ENCODE measurements around the gene GNPDA2.
A peak's percentile ranks its signal among the peaks of the same experiment; 100 is the strongest.
"Not testable (repeated sequence)": the region's sequence is repeated elsewhere in the genome, so short reads cannot be mapped to it uniquely, and the experiment has no call there.

GNPDA2 gene

DNA sequence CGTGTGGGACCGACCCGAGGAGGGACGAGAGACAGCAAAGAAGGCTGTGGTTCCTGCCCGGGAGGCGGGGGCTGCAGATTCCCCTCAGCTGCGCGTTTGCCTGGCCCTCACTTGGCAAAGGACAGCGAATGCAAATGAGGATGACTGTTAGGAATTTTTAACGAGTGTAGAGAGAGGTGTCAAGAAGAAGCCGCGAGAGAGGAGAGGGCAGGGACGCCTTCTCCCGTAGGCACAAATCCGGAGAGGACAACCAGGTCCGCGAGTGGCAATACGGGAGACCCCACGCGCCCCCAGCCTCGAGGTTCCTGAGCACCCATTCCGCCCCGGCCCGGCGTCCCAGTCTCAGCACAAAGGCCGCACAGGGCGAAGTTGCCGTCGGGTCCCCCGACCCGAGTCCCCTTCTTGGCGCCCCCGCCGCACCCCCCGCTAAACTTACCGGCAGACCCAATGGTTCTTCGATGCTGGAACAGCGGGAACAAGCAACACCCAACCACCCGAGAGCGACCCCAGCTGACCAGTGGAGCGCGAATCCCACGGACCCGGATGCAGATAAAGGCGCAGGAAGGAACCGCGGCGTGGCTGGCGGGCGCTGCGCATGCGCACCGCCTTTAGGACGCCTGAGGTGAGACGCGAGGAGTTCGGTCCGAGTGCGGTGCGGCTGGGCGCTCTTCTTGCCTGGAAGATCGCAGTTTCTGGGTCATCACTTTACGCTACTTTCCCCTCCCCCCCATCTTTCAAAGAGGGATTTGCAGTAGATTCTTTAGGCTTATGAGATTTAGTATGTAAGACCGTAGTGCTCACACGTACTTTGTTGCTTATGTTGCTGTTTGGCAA lies at the start of gene GNPDA2:
Gene GNPDA2 (minus strand): TSS at position 519 of the 834 bp plus-strand sequence. CDS start 4,349 bp downstream, outside the sequence.
- peak; percentile 87 for DNase-seq (ENCODE audit: low read depth)

DNA sequence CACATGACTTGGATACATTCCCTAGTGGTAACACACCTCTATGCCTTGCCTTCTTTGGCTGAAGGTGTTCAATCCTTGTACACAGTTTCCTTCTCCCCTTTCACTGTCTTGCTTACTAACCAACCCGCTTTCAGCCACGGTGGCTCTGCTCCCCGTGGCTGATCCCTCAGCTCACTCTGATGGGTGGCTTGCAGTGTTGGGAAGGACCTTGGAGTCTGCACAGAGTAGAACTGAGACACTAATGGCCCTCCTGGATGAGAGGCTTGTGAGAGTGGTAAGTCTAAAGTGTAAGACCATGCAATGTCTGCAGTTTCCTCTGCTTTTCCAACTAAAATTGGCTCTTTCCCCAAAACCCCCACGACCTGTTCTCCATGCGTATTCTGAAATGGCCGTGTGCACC lies 46.0 kb upstream of the GNPDA2 start:
- DNase-seq (ENCODE audit: low read depth), result no peak

DNA sequence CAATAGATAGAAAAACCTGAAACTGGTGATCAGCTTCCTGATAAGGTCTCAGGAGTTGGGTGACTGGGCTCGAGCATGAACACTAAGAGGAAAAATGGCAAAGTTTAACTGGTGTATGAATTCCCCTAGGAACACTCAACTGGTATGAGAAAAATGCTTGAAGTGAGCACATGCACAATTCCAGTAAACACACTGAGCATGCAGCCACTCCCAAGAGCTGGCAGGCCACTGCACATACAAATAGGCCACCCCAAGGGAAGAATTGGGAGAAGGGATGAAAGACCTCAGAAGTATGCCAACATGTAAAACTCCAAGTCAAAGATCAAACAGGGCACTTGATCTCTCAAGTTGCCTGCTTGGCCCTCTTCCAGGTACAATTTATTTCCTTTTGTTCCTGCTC lies 45.4 kb upstream of the GNPDA2 start:
- DNase-seq (ENCODE audit: low read depth), result no peak

DNA sequence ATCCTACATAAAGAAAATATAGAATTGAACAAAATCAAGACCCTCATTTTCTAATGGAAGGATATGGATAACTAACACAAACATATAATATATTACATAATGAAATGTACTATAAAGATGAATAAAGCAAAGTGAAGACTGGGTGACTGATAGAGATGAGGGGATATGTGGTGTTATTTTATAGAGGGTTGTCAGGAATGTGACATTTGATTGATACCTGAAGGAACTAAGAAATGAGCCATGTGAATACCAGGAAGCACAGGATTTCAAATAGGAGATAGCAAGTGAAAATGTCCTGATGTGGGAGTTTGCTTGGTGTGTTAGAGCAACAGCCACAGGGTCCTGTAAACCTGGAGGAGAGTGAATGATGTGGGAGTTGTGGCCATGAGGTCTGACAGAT lies 40.1 kb upstream of the GNPDA2 start:
- DNase-seq (ENCODE audit: low read depth), result no peak

DNA sequence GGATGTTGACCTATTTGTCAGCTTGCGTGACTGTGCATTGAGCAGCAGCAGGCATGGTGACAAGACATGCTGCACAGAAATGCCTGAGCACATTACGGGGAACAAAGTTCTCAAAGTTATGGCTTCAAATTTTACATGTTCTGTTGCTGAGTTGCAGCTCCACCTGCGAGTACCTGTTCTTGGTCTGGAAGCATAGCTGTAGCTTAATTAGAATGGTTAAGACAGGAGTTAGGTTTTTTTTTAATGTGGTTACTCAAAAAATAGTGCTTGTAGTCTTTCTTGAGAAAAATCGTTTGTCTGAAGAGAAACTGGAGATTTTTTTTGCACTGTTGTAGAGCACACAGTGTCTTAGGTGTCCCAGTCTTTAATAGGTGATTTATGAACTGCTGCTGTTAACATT lies 38.8 kb upstream of the GNPDA2 start:
- no peak for DNase-seq (ENCODE audit: low read depth)

DNA sequence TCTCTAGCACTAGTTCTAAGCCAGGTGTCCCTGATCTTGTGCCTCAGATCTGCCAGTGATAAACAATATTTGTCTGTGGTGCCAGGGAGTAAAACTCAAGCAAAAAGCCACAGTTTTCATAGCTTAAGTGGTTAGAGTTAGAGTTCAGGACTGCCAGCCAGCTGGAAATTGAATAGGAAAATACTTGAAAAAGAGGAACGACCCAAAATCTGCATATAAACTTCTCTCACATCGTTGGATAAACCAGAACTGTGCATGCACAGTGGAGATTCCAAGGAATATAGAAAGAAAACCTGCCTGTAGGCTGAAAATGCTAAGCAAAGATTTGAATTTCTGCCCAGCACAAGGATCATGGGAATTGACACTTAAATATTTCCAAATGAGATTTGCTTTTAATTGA lies 35.0 kb upstream of the GNPDA2 start:
- DNase-seq (ENCODE audit: low read depth), result no peak

DNA sequence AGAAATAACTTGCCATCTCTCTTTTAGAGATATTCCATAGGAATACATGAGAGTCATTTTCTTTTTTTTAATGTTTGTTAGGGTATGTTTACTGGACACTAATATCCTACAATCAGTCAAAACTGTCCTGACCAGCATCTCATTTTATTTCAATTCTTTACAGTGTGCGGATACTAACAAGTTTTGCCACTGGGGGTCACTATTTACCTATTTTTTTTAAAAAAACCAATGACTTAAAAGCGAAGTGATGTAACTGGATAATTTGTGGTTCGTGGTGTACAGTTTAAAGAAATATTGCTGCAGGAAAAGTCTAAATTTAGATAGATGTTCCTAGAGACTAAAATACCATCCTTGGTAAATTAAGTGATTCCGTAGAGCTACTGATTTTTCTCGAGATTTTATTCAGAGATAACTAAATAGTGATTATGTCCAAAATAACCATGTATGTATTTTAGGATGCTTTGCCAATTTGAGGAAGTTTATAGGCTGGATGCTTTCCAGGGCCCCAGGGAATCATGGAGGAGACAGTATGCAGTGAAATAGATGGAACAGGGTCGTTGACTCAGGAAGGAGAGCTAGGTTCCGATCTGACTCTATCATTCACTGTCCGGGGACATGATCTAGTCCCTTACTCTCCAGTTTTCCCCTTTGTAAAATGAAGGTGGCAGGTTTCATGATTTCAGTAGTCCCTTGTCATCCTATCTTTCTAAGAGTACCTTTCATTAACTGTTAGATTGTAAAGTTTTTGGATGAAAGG lies 34.0 kb upstream of the GNPDA2 start:
- DNase-seq (ENCODE audit: low read depth), result no peak

DNA sequence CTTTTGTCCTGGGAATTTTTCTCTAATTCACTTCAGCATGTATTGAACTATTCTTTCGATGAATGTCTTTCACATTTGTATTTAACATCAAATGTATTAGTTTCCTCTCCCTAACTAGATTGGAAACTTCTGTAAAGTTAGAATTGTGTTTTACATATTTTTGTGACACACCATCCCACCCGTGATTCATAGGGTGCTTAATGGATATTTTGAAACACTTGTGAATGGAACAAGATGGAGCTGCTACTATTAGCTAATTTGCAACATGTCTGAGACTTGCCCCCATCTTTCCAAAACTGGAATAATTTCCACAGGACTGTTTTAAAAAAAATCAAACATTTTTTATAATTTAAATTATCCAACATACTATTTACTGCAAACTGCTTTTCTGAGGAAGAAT lies 30.2 kb upstream of the GNPDA2 start:
- no peak for DNase-seq (ENCODE audit: low read depth)

DNA sequence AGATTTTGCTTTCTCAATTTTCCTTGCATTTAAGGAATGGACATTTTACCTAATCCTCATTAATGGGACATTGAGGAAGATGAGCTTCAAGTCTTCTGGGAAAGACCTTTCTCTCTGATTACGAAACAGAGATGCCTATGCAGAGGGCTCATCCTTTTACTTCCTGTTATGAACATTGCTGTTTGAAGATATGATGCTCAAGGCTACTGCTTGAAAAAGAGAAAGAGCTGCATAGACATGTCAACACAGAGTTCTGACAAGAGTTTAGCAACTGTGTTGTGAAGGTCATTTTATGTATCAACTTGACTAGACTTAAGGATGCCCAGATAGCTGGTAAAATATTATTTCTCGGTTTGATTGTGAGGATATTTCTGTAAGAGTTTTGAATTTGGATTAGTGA lies 13.8 kb upstream of the GNPDA2 start:
- no peak for DNase-seq (ENCODE audit: low read depth)

DNA sequence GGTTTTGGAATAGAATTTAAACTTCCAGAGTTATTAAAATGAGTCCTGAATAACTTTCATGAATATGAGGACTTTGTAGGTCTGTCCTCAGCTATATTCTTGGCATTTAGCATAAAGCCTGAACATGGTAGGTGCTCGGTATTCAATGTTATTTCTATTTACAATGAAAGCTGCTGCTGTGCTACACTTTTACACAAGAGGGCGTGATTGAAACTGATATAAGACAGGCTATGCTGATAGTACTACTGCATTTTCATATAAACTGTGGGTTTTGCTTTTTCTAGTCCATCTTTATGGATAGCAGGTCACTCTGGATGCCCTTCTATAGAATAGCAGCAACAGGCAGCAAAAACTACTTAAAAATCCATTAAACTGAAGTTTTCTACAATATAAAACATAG lies 12.3 kb upstream of the GNPDA2 start:
- no peak for DNase-seq (ENCODE audit: low read depth)

DNA sequence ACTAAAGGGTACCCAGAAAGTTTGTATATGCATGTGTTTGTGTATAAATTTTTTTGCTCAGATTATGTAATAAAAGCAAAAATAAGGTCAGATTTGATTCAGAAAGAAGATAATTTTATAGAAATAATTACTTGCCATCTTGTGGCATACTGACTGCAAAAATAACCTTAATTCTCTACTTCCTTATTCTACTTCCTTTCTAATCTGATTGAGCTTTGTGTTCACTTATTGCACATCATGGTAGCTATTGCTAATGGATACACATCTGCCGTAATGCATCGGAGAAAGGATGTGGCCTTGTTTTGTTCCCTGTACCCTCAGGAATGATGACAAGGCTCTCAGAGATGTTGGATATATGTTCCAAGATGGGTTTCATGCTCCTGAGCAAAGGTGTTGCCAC lies 10.5 kb upstream of the GNPDA2 start:
- DNase-seq (ENCODE audit: low read depth), result no peak

DNA sequence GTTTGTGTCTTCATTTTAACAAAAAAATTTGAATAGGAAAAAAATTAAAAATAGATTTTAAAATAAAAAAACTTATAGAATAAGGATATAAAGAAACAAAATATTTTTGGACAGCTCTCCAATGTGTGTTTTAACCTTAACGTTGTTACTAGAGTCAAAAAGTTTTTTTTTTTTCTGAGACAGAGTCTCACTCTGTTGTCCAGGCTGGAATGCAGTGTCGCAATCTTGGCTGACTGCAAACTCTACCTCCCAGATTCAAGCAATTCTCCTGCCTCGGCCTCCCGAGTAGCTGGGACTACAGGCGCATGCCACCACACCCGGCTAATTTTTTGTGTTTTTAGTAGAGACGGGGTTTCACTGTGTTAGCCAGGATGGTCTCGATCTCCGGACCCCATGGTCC lies 2.3 kb upstream of the GNPDA2 start:
- DNase-seq (ENCODE audit: low read depth), result not testable (repeated sequence)

DNA sequence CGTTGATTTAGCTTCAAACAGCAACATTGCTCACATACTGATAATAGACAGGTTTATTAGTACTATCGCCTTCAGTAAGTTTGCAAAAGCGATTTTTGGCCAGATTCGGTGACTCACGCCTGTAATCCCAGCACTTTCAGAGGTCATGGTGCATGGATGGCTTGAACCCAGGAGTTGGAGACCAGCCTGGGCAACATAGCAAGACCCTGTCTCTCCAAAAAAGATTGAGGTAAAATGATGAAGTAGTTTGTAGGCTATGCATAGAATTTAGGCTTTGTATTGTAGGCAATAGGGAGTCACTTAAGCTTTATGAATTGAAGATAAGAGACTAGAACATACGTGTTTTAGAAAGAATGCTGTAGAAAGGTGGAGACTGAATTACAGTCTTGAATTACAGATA lies 1.1 kb upstream of the GNPDA2 start:
- DNase-seq (ENCODE audit: low read depth), result no peak

DNA sequence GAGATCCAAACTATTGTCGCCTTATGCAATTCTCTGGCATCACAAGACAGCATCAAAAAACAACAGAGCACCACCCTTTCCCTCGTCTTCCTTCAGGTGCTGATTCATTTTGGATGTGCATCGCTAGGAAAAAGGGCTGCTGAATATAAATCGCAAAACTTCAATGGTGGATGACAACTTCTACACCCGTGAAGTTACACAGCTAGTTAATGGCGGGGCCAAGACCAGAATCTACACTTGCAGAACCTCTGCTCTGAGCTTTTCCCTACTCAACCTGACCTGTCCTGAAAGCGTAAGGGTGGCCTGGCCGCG lies 674 bp downstream of the GNPDA2 start:
- DNase-seq (ENCODE audit: low read depth), result no peak

DNA sequence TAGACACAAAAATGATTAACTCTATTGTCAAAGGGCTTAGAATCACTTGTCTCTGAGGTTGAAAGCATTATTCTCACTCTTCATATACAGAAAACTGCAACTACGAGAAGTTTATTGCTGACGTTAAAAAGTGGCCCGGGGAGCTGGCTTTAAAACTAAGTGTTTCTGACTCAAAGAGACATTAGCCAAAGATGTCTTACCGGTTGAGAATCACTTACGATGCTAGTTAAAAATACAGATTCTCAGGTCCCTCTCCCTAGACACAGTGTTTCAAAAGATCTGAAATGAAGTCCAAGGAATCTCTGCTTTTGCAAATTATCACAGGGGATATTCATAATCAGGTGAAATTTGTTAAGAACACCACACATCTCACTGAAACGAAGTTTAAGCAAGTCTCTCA lies 1.2 kb downstream of the GNPDA2 start:
- no peak for DNase-seq (ENCODE audit: low read depth)

DNA sequence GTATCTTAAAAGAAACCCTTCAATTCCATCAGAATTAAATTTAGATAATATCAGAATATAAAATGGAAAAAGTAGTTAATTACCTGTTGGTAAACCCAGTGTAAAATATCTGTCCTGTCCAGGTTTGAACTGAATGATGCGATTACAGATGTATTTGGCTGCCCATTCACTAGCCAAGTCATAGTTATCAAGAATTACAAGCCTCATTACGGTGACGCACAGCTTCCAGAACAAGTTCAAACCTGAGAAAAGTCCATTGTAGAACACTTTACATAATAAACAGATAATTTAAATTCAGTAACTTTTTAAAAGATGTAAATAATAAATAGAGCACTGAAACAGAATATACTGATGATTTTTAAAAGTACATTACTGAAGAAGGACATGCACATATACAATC lies 4.4 kb downstream of the GNPDA2 start:
- no peak for DNase-seq (ENCODE audit: low read depth)

DNA sequence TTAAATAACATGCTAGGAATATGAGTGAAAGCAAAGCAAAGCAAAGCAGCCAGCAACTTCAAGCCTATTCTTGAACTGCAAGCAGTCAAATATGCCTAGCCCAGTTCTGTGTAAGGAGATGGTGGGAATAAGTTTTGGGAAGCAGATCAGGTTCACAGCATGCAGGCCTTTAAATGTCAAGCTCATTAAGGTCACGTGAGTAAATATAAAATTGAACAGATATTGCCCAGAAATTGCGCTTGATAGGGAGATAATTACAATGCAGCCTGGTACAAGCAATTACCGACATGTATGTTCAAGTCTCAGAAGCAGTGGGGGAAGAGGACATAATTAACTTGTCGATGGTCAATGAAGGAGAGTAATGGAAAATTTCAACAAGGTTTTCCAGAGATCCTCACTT lies 6.0 kb downstream of the GNPDA2 start:
- DNase-seq (ENCODE audit: low read depth), result no peak

DNA sequence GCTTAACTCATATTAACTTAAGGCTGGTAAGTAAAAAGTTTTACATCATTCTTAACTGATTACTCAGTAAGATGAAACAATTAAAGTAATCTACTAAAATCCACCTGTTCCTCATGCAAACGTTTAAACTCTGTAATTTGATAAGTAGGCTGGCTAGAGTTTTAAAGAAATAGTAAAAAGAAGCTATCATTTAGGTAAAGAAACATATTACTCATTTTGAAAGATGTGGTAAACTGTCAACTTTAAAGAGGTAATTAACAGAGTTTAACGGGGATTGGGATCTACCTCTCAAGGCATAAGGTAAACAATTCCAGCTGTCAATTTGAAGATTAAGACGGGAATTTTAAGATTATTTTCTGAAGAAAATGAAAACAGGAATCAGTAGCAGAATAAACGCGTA lies 9.8 kb downstream of the GNPDA2 start:
- DNase-seq (ENCODE audit: low read depth), result no peak

DNA sequence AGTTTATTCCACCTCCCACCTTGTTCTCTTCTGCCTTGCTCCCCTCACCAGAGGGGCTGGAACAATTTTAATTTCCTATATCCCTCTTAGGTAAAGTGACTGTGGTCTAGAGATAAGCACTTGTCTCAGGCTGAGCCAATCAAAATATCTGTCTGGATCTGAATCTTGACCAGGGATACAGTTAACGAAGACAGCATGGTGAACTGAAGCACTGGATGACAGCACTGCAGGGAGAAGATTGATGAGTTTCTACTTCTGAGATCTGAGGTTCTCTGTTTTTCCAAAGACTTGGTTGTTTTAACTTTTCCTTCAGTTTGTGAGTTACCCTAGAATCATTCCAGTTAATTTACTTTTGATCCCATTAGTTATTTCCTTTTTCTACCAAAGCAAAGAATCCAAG lies 13.2 kb downstream of the GNPDA2 start:
- DNase-seq (ENCODE audit: low read depth), result no peak

DNA sequence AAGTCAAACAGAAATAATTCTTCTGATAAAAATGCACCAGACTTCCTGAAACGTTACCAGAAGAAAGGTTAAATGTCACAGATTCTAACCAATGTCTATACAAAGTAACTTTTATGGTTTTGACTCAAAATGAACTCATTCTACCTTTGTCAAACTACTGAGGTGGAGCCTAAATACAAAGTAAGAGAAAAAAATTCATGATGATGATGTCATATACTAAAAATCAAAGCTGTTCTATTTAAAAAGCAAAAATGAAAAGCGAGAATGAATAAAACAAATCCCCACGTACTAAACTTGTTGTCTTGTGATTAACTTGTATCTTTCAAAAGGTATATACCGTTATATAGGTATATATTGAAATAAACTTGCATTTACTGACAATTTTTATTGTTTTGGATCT lies 21.7 kb downstream of the GNPDA2 start:
- DNase-seq (ENCODE audit: low read depth), result no peak

DNA sequence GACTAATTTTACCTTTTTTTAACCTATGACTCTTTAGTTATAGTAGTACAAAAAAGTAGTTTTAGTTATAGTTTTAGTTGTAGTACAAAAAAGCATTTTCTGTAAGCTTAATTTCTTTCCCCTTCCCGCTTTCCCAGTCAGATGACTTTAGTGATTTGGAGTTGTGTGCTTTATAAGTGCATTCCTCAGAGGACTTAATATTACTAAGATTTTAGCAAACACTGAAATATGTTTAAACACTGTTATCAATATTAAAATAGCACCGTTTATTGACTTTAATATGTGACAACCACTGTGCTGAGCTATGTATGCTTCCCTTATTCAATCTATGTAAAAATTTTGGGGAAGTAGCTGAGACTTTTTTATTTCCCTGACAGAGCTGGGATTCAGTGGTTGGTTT lies 25.3 kb downstream of the GNPDA2 start:
- DNase-seq (ENCODE audit: low read depth), result no peak

DNA sequence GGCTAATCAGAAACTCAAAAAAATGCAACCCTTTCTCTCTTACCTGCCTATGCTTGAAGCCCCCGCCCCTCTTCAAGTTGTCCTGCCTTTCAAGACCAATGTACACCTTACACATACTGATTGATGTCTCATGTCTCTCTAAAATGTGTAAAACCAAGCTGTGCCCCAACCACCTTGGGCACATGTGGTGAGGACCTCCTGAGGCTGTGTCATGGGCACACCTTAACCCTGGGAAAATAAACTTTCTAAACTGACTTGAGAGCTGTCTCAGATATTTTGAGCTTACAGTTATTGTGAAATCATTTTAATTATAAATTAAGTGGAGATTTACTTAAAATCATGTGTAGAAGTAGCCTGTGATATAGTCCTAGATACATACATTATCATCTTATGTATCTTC lies 25.9 kb downstream of the GNPDA2 start:
- no peak for DNase-seq (ENCODE audit: low read depth)

DNA sequence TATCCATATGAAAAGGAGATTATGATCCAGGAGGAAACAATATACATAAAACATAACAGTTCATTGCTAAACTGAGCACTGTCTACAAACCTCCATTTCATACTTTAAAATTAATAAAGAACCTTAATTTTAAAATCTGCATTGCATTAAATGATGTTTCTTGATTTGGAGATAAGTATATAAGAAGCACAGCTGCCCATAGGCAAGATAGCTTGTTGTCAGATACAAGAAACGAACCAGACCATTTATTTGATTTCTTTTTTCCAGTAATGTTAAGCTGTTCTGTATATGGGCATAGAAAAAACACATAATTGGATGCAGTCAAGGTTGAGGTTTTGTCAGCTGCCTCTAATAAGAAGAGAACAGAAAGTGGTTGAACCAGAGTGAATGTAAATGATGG lies 41.7 kb downstream of the GNPDA2 start:
- DNase-seq (ENCODE audit: low read depth), result no peak

DNA sequence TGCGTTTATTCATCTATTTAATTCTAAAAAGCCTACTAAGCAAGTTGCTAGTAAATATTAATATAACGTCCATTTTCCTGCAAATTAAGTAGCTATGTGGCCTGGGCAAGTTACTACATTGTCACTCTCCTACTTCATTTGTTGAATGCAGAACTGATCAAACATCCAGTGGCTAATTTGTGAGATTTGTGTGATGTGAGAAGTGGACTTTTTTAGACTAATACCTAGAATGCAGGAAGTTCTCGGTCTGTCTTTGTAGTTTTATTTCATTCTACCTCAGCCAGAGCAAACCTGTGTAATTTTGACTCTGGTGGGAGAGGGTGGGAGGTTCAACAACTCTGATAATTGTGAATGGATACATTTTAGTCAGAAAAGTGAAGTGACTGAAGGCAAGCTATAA lies 47.3 kb downstream of the GNPDA2 start:
- DNase-seq (ENCODE audit: low read depth), result no peak
